Stimulated activated CD4-positive, alpha-beta T cell treated with anti-CD3 and anti-CD28 coated beads, TNF-alpha, amount 100 ng/mL, for 24 hours (primary cell): ENCODE data around the gene CBFA2T3.

ENCODE experiments used
- DNase-seq, 3 experiments: peaks; one replicate each; pipeline ENCODE4 v3.0.0-alpha.2; 2020; ENCODE audit warnings: low read depth in 3 of 3

The CBFA2T3 gene

DNA sequence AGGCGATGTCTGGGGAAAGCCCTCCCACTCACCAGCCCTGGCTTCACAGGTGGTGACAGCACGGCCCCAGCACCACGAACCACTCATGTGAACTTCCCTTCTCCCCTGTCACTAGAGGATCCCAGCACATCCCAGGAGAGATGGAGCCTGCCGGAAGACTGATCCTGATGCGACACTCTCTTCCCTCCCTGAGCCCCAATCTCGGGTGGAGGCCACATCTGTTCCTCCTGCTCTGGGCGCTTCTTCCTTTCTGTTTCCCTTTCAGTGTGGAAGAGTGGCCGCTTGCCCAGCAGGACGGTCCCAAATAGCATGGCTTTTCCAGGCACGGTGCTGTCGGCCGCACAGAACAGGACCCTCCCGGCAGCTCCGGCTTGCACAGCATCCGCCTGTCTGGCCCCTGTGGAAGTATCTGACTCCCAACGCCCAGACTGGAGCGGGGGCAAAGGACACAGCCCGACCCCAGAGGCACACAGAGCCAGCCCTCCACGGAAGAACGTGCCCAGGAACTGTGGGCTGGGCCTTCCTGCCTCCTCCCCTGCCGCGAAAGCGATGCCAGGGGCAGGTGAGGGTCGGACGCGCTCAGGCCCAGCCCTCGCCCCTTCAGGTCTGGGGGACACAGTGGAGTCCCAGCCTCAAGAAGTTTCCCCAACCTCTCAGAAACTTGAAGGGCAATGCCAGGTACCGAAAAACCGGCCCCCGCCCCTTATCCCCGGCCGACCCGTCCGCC is 37.6 kb downstream of the CBFA2T3 start:
- no peak for DNase-seq

DNA sequence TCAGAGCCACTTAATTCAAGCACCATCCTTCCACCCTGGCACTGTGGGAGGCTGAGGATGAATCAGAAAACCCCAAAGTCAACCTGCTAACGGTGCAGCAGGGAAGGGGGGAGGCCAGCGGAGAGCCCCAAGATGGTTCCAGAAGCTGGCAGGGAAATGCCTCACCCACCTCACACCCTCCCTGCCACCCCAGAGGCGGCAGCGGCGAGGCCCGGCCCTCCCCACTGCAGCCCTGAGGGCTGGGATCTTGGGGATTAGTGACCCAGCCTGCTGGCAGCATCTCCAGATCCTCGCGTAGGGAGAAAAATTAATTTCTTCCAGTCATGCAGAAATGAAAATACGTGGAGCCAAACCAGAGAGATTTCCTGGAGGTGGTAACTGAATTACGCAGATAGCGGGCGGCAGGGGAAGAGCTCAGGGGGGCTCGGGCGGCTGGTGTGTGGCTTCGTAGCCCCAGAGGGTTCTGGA is 38.2 kb downstream of the CBFA2T3 start:
- no peak for DNase-seq

DNA sequence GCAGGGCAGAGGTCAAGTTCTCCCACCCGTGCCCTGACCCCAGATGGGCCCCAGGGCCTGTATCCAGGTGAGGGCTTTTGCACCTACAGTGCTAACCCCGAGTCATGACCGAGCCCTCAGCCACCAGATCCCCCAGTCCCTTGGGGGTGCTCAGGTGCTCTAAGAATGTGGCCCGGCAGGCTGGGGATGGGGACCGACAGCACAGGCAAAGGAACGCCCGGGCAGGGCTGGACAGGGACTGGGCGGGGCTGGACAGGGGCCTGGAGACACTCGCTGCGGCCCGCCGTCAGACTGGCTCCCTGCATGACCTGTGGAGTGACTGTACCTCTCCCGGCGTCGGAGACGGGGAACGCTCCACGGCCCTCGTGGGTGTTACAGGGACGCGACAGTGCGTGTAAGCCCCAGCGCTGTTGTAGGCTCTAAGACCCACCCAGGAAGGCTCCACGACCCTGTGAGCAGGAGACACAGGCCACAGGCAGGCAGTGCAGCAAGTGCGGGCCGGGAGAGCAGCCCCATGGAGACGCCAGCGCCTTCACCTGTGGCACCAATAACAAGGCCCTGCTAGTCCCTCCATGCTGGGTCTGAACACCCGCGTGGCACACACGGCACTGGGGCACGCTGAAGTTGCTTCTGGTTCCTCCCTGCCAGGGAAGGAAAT is 38.8 kb downstream of the CBFA2T3 start:
- DNase-seq = no peak

DNA sequence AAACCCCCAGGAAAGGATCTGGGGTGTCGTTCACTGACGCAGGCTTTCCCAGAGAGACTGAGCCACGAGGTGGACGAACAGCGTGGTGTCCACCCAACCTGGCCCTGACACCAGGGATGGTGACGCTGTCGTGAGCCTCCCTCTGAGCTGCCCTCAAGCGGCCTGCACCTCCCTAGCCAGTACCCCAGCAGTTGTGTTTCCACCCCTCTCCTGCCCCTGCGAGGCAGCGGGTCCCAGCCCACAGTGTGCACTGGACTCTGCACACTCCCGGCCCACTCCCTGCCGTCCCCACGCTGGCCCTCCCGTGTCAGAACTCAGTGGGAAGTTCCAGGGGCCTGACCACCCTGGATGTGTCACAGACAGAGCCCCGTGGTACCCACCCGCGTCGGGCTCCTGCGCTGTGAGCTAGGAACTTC is 39.8 kb downstream of the CBFA2T3 start:
- DNase-seq = no peak

DNA sequence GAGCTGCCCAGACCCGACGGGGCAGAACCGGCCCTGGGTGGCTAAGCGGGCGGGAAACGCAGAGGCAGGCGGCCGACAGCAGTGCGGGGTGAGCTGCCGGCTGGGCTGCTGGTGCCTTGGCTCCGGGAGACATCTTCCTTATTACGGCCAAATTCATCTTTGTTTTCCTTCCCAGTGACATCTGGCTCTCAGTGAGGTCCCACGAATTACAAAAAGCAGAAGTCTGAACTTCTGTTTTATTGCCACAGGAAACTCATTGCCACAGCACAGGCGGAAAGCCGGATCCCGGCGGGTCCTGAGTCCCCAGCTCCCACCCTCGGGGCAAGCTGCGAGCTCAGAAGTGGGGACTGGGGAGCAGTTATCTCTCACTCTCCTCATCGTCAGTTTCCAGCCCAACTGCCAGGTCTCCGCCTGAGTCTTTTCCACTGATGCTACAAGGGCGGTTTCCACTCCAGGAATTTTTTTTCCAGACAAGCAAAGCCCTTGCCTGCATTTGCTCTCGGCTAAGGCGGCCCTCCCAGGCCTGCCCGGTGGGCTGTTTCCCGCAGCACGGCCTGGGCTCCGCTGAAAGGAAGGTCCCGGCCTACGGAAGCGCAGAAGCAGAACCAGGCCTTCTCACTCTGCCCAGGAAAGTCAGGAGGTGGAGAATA is 40.3 kb downstream of the CBFA2T3 start:
- DNase-seq = no peak

DNA sequence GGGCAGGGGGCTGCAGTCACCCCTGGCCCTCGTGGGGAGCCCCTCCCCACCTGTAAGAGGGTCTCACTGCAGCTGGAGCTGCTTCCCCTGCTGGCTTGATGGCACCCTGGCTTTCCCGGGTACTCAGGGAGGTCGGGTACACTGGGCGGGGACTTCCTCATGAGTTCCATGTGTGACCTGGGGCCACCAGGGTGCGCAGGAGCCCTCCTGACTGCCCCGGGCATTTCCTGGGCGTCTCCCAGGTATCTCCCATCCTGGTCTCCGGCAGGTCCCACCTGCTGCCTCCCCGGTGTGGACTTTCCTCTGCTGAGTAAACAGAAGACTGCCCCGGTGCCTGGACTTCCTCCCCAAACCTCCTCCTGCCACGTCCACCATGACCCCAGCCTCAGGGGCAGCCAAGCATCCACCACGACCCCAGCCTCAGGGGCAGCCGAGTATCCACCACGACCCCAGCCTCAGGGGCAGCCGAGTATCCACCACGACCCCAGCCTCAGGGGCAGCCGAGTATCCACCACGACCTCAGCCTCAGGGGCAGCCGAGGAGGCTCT is 40.9 kb downstream of the CBFA2T3 start:
- peak in 1 of 3 experiments; percentile 20 for DNase-seq

DNA sequence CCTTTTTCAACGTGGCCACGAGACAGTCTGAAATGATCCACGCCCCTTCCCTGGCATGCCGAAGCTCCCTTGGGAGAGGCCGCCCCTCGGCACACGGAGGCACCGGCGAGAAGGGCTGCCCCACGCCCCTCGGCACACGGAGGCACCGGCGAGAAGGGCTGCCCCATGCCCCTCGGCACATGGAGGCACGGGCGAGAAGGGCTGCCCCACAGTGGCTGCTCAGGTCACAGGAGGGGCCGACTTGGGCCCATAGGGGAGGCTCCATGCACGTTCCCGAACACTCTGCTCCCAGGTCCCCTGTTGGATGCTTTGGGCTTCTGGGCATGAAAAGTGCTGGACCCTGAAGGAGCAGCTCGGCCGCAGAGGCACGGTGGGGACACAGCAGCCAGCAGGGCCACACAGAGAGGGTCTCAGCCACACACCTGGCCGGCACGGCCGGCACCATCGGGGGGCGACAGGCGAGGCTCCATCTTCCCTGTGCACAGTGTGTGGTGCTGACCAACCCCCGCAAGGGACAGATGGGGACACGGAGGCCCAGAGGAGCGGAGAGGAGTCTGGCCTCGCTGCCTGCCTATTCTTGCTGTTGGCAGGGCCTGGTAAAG is 42.8 kb downstream of the CBFA2T3 start:
- no peak for DNase-seq

DNA sequence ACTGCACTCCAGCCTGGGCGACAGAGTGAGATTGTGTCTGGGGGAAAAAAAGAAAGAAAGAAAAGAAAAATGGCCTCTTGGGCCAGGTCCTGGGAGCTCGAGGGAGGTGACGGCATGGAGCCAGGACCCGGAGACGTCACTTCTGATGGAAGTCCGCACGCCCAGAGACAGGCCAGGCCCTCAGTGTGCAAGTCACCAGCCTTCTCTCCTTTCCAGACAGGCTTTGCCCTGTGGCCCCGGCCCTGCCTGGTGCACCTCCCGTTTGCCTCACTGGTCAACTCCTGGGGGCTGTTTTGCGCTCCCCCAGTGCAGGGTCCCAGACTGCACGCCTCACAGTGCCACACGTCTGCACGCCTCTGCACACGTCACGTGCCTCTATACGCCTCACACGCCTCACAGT is 44.1 kb downstream of the CBFA2T3 start:
- DNase-seq = no peak

DNA sequence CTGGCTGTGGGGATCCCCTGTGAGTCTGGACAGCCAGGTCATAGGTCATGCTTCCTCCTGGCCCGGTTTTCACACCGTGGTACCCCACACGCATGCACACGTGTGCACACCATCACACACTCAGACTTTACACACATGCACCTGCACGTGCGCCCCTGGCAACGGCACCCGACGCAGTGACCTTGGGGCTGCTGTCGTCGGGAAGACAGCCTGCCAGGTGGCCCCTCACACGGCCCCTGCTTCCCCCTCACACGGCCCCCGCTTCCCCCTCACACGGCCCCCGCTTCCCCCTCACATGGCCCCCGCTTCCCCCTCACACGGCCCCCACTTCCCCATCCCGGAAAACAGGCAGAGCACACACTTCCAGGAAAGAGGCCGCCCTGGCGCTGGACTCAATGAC is 45.1 kb downstream of the CBFA2T3 start:
- DNase-seq = no peak

DNA sequence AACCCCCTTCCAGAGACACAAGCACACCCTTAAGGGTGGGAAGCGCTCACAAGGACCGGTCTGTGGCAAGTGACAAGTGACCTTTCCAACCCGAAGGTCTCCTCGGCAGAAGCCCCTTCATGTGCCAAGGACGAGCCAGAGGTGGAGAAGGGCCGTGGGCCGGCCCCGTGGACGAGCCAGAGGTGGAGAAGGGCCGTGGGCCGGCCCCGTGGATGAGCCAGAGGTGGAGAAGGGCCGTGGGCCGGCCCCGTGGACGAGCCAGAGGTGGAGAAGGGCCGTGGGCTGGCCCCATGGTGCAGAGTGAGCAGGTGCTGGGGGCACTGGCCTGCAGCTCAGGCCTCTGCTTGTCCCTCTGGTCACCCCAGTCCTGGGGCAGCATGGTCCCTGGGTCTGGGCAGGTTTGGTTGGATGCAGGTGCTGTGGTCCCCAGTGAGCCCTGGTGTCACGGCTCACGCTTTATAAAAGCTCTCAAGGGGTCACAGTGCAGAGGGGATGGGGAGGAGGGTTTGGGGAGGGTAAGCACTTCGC is 45.6 kb downstream of the CBFA2T3 start:
- no peak for DNase-seq

DNA sequence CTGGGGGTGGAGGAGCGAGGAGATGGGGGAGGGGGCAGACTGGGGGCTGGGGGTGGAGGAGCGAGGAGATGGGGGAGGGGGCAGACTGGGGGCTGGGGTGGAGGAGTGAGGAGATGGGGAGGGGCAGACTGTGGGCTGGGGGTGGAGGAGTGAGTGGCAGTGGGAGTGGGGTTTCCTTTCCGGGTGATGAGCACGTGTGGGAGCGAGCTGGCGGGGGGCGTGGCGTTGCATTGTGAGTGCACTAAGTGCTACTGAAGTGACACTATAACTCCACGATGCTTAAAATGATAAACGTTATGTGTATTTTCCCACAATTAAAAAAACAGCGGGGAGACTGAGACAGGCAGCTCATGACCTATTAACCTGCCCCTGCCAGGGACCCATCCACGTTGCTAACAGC is 46.3 kb downstream of the CBFA2T3 start:
- no peak for DNase-seq

DNA sequence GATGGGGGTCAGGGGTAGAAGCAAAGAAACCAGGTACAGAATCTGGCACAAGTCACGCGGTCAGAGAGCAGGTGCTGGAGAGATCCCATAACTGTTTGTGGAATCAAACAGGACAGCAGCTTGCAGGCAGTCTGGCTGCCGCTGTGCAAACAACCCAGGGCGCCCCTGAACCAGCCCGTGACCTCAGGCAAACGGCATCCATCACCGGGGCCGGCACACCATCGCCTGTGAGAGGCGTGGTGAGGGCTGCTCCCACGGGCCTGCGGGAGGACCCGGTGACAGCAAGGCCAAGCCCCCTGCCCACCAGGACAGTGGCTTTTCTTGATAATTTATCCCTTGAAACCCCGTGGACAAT is 47.9 kb downstream of the CBFA2T3 start:
- no peak for DNase-seq

DNA sequence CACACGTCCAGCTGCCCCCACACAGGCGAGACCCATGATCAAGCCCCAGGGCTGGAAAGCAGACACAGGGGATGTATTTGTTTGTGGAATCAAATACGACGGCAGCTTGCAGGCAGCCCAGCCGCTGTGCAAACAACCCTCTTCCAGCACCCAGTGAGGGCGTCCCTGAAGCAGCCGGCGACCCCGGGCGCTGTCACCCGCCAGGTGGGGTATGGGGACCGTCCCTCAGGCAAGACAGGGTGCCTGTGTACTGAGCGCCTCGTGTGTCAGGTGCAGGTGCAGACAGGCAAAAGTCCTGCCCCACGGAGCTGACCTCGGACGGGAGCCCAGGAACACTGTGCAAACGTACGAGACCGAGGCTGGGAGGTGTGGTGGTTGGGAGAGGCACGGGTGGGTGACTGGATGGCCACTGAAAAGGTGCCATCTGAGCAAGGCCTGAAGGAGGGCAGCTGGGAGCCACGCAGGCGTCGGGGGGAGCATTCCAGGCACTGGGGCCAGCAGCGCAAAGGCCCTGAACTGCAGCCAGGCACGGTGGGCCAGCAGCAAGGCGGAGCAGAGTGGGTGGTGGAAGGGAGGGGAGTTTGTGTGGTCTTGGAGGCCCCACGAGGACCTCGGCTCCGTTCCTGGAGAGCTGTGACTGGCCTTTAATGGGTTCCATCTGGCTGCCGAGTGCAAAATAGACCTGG is 48.5 kb downstream of the CBFA2T3 start:
- DNase-seq = no peak

DNA sequence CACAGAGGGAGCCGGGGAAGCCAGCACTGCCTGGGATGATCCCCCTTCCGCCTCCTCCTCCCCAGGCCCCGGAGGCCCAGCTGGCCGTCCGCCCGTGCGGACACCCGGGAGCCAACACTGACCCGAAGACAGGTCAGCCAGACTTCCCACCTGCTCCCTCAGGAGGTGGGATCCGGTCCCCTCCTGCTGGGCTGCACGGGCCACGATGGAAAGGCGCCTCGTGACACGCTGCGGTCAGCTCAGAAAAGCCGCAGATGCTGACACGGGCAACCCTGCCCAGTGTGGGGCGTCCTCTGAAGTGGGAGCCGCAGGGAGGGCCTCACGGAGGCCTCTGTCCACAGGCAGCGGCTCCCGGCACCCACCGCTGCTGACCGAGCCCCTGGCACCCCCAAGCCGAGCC is 49.3 kb downstream of the CBFA2T3 start:
- no peak for DNase-seq

DNA sequence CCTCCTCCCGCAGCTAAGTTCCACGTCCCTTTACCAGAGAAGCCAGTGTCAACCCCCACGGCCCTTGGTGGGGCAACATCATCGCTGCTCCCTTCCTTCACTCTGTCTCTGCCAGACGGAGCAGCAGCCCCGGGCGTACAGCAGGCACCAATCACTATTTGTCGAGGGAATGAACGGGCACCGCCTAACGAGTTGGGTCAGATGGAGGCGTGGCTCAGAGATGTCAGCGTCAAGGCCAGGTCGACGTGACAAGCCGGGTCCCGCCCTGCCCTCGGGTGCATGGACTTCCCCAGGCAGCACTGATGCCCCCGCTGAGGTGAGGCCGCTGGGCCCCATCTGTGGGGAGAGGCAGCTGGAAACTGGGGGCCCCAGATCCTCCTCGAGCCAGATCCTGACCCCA is 50.0 kb downstream of the CBFA2T3 start:
- no peak for DNase-seq

DNA sequence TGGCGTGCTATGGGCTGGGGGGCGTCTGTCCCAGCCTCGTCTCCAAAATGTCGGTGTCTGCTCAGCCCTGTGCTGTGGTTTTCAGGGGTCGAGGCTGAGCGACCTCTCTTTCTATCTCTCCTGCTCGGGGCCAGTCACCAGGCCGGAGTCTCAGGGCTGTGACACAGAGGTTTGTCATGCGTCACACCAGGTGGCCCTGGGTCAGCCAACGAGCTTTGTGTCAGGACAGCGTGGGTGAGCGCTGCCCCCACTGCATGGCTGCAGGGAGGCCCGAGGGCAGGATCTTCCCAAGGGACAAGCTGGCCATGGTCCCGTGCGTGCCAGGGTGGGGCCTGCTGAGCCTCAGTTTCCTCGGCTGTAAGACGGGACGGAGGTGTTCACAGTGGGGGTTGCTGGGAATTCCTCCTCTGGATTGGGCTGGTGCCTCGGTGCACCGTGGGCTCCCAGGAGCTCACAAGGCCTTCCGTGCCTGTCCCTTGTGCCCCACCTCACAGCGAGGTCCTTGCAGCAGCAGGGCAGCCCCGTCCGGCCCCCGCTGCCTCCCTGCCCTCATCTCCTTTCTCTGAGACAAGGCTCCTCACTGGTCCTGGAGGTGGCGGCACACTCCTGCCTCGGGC is 50.5 kb downstream of the CBFA2T3 start:
- no peak for DNase-seq

DNA sequence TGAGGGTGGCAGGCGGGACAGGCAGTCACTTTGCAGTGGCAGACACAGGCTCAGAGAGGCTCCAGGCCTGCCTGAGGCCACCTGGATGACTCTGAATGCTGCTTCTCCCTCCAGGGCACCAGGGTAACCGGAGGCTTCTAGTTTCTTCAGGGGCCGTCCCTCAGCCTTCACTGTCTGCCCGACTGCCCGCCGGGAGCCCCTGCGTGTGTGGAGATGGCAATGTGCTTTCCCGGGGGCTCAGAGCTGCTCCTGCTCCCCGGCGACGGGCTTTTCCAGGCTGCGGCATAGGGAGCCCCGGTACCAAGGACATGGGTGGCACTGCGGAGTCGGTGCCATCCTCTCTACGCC is 51.5 kb downstream of the CBFA2T3 start:
- DNase-seq = no peak

DNA sequence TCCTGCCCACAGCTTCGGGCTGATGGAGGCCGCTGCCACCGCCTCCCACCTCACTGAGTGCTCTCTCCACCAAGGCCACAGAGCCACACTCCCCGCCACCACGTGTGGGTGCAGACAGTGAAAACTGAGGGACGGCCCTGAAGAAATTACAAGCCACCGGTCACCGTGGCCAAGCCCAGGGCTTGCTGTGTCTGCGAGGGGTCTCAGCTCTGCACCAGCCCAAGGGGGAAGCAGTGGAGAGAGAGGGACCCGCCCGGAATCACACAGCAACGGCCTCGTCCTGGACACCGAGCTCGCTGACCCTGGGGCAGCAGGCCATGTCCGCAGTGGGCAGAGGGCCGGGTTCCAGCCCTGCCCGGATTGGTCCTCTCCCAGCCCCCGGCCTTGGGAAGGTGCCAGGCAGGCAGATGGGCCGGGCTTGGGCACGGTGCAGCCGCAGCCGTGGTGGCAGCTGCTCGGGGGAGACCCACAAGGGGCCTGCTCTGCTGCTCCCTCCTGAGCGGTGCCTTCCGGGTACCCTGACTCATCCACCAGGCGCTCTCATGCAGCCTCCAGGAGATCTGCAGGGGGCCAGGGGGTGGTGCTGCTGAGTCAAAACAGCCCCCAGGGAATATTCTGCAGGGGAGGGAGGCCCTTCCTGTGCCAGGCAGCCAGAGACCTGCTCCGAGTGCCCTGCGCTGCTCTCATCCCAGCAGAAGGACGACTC is 52.0 kb downstream of the CBFA2T3 start:
- peak in 1 of 3 experiments; percentile 41 for DNase-seq

DNA sequence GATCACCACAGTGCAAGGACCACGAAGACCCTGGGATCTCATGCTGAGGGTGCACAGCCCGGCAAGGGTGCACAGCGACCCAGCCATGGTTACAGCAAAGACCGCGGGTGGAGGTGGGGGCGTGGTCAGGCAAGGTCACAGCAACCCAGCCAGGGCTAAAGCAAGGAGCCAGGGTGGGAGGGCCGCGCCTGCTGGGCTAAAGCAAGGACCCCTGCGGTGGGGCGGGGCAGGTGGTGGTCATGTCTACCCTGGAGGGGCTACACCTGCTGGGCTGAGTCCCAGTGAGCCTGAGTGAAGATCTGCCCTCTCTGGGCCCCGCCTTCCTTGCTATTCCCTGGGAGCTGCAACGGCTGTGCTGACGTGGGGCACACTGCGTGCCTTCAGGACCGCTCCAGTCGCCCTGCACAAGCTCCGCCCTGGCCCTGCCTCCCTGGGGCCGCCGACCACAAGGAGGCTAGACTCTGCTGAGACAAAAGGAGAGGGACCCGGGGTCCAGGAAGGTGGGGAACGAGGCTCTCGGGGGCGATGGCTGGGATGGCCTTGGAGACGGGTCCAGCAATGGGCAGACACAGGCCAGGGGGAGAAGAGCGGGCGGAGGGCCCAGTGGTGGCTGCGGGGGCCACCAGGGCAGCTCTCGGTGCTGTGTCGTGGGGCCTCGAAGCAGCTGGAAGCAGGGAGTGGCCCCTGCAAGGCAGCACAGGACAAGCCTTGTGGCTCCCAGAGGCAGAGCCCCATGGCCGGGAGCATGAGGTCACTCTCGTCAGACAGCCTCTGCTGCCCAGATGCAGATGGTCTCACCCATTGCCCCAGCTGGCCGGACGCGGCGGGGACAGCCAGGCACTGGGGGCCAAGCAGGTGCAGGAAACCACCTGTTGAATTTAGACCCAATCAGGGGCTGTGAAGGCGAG is 52.8 kb downstream of the CBFA2T3 start:
- DNase-seq = no peak
